Measurements from ENCODE around the gene RBBP8.

- TF ChIP-seq CTCF (IDR thresholded peaks at IDR 0.05; ENCODE audit: poor library complexity, severe bottlenecking), result no peak
- no peak for TF ChIP-seq TAF1 (IDR thresholded peaks at IDR 0.05; ENCODE audit: low read depth)
- no peak for TF ChIP-seq RAD21 (conservative IDR thresholded peaks at IDR 0.05)
Observed at GRCh38 chr18:22962004-22962403, 28.9 kb downstream of the RBBP8 start.
